K562 (cell line): ENCODE results near the gene EME2.

Source experiments
- CTCF ChIP-seq, 3 experiments: IDR thresholded peaks in 2 of 3; conservative IDR thresholded peaks in 1 of 3; 2 replicates each; pipeline ENCODE4 v1.5.1; 2011 to 2012; ENCODE audit warnings: low read length in 3 of 3, mild to moderate bottlenecking in 3 of 3, control low read depth in 2 of 3, improper control_type of control experiment in 1 of 3, inconsistent platforms in 1 of 3, low read depth in 1 of 3, mixed read lengths in 1 of 3, moderate library complexity in 1 of 3; ENCODE audit not compliant: insufficient read depth in 2 of 3
- EZH2 ChIP-seq: IDR thresholded peaks from 2 replicates; pipeline ENCODE4 v1.6.1; 2012; ENCODE audit warnings: low read depth, mild to moderate bottlenecking, inconsistent platforms, low read length, borderline replicate concordance
- POLR2AphosphoS5 ChIP-seq: IDR thresholded peaks from 2 replicates; pipeline ENCODE4 v1.6.1; 2011; ENCODE audit warnings: mild to moderate bottlenecking, low read depth, low read length, moderate library complexity; ENCODE audit not compliant: control insufficient read depth, insufficient read depth
- ZNF12 ChIP-seq: sonication (generic); formaldehyde crosslinking; IDR thresholded peaks from 2 replicates; pipeline ENCODE4 v1.4.0; 2020; ENCODE audit warnings: mild to moderate bottlenecking, missing genetic modification reagents

- no peak for TF ChIP-seq CTCF (IDR thresholded peaks at IDR 0.05 in 2 of 3, conservative IDR thresholded peaks at IDR 0.05 in 1 of 3; ENCODE audit: insufficient read depth in 2 of 3, low read depth in 1 of 3, low read length in 3 of 3)
- TF ChIP-seq EZH2 = no peak
- TF ChIP-seq POLR2AphosphoS5 = no peak
- no peak for TF ChIP-seq ZNF12 (CRISPR knock-in tag)
These were observed 47.7 kb downstream of the EME2 start for GRCh38 chr16:1820096-1820945.
